Endometrium (tissue), 2 donors: ENCODE measurements around the gene HERC2.
"Not testable (repeated sequence)": the region's sequence is repeated elsewhere in the genome, so short reads cannot be mapped to it uniquely, and the experiment has no call there.

Source experiments
- FAIRE-seq: peaks from 2 replicates; lab custom pipeline; 2012; peaks lifted over from hg19 to GRCh38; lab: Jason Lieb, UNC
- donor health status: control.
- donor health status: control.

The HERC2 gene

DNA sequence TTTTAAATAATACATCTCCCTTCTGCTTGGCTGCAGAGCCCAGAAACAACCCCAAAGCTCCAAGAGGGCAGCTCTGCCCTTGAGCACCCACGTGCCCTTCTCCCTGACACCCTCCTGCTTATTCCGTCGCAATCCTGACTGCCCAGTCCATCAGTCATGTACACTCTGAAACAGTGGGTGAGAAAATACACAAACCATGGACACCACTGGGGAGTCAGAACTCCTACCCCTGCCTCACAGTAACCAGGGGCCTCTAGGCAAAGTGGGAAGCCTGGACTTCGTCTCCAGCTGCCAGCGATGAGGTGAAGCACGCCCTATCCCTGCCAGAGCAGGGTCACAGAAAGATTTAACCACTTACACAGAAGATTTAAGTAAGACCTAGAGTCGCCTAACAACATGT lies 40.1 kb downstream of the HERC2 start:
- no peak for FAIRE-seq

DNA sequence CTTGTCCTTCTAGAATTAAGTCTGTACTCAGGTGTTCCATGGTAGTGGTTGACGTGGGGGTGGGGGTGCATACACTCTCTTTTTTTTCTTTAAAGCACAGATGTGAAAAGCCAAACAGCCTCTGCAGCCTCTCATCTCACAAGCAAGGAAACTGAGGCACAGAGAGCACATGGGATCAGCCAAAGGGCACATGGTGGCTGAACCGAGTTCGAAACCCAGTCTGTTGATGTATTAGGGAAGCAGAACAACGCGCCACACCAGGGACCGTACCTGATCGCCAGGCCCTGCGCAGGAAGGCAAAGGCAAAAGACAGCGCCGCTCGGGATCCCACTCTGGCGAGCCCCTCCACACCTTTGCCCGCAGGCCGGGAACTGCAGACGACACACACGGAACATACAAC lies 47.3 kb downstream of the HERC2 start:
- no peak for FAIRE-seq

DNA sequence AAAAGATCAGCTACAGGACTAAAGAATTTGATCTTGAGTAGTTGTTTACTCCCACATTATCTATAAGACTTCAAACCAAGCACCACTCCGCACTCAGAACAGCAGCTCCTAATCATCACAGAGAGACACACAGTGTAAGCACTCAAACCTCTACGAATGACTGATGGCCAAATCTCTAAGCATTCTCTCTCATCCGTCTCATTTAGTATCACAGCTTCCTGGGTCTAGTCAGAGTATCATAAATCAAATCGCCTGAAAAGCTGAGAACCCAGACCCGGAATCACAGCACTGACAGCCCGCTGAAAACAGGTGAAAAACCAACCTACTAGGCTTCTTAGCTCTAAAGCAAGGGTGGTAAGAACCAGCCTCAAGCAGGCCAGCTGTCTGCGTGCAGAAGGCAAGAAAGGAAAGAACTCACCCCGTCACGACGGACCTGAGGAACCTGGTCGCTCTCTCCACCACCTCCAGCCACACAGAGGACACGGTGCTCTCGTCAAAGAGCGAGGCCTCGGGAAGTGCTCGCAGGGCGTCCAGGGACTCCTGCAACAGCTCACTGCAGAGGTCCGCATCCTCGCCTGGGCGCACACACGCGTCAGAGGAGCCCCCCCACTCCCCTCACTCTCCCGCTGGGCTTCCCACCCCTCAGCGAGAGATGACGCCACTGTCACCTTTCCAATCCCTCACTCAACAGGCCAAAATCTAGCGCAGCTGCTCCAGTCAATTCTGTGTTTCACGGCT lies 47.9 kb downstream of the HERC2 start:
- FAIRE-seq, result no peak

DNA sequence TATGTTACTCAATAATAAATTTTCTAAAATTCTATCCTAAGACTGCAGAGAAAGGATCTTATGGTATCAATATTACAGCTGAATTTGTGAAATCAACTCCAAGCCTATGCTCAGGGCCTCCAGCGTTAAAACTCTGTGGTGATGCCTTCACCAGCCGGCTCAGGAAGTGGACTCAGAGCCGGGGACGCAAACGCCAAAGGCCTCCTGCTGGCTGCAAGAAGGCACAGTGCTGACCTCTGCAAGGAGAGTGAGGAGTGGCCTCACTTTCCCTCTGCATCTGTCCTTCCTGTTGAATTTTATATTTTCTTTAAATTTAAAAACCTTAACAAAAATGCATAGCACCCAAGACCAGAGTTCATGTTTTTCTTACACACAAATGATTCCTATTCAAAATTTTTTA lies 48.5 kb downstream of the HERC2 start:
- FAIRE-seq, result no peak

DNA sequence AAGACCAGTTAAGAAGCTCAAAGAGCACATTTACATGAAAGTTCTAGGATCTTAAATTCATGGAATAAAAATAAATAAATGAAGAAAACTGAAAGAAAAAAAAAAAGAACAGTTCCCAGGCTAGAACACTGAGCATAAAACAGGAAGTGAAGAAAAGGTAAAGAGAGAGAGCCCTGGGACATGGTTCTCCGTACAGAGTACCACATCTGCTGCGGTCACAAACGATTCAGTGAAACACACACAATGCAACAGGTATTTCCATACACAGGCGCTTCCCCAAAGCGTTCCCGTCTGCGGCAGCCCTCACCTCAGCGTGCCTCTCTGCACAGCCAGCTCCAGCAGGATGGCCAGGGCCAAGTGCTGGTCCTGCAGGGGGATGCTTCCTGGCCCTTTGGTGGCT lies 49.4 kb downstream of the HERC2 start:
- no peak for FAIRE-seq

DNA sequence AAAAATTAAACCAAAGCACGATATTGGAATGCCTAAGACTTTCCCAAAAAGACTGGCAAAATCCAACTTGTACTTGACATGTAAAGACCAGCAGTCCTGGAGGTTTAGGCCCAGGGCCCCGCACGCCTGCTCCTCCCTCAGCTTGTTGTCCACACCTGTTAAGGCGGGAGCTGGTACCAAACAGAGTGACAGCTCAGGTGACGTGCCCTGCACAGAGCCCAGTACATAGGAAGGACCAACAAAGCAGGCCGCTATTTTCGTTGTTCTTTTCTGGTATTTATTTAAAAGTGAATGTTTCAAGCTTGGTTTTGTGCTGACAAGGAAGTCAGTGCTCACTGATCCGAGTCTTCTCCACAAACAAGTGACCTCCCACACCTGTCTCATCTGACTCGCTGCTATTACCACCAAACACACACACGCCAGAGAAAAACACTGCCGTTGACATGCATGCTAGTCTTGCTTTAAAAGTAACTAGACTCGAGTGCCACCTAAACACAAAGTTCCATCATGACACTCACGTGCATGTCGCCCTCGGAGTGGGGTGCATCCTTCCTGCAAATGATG lies 50.2 kb downstream of the HERC2 start:
- FAIRE-seq, result no peak

DNA sequence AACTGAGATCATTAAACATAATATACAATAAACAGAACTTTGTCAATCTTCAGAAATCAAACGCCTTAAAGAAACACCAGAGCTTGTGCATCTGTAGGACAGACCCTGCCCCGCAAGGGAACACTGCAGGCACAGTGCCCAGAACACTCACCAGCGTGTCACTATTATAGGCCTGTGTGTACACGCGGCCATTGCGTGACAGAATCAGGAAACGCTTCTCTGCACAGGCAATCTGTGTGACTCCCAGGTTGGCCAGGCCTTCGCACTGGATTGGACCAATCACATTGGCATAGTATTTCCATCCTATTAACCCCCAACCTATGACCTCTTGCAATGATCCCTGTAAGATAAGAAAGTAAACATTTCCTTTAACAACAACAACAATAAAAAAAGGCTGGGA lies 52.9 kb downstream of the HERC2 start:
- no peak for FAIRE-seq

DNA sequence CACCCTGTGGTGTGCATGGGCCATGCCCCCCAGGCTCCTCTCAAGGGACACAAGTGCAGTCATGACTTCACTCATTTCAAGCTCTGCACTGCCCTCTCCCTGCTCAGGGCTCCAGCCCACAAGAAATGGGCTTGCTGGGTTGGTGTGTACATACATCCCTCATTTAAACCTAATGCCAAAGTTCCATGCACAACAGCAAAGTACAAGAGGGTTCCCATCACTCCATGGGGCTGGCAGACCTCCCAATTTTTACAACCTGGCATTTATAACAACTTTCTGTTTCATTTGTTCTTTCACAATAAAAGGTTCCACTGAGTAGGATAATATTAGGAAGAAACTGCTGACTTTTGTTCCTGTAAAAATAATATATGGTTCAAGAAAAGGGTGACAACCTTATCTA lies 54.3 kb downstream of the HERC2 start:
- FAIRE-seq, result no peak

DNA sequence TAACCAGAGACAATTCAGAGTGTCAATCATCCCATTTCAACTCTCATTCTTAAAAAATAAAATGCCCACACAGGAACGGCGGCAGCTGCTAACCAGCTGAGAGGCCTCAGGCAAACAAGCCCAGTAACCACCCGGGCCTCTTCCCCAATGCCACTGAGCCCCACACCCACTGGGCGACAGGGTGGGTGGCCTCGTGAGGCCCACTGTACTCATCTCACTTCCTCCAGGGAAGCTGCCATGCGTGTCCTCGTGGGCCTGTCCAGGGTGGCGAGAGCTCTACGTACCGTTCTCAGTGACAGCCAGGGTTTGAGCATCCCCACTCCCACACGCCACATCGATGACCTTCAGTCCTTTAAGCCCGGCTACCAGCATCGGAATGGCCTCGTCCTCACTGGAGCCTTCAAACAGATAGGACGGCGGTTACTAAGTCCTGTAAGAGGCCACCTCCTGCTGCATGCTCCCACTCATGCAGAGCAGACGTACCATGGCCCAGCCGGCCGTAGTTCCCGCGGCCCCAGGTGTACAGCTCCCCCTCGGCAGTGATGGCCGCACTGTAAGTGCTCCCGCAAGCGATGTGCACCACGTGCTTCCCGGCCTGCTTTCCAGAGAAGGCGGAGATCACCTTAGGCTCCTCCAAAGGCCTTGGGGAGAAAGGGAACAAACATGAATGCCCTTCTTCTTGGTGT lies 56.5 kb downstream of the HERC2 start:
- no peak for FAIRE-seq

DNA sequence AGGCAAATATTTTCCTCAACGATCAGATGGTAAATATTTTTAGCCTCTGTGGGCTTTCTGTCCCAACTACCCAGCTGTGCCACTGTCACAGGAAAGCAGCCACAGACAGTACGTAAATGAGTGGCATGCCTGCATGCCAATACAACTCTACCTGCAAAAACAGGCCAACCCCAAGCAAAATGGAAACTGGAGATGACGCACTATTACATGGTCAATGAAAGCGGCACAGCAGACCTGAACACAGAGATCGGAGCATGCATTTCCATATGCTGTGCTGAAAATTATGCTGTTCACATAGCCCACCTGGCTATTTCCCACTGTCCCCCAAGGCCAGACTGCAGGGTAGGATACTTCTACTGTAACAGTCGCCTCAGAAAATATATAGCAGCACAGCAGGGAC lies 57.8 kb downstream of the HERC2 start:
- FAIRE-seq, result no peak

DNA sequence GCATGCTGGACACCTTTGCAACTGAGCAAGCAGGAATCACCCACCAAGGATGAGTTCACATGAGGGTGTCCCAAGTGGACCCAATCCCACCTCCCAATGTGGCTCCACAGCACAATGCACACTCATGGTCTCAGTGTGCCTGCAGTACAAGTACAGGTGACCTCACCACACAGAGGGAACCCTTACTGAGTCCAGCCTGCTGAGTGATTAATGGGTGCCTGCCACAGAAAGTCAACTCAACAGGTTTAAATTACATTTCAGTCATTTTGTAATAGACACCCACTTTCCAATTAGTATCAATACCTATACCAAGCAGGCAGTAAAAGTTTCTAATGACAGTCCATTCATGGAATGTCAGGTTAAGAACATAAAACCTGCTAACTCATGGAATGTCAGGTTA lies 59.5 kb downstream of the HERC2 start:
- FAIRE-seq, result no peak

DNA sequence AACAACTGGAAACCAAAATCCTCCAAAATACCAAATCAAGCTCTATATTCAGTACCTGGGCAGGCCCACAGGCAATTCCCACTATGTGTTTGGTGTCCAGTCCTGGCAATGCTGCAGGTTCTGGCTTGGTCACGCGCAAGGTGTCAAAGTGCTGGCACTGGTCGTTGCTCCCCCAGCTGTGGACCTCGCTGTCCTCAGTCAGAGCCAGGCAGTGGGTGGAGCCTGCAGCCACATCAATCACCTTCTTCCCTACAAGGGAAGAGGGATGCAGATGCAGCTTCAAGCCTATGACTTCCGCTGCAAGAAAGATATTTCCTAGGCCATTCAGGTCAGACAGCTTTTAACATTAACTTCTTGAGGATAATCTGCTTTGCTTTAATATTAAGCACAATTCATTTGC lies 61.3 kb downstream of the HERC2 start:
- no peak for FAIRE-seq

DNA sequence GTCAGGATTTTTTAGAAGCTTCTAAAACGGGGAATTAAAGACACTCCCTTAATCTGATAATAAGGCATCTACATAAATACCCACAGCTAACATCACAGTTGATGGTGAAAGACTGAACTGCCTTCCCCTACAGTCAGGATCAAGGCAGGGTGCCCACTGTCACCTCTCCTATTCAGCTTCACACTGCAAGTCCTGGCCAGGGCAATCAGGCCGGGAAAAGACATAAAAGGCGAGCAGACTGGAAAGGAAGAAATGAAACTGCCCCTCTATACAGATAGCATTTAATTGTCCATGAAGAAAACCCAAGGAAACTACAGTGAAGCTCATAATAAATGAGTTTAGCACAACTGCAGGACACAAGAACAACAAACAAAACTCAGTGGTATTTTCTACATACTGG lies 61.7 kb downstream of the HERC2 start:
- FAIRE-seq, result no peak

DNA sequence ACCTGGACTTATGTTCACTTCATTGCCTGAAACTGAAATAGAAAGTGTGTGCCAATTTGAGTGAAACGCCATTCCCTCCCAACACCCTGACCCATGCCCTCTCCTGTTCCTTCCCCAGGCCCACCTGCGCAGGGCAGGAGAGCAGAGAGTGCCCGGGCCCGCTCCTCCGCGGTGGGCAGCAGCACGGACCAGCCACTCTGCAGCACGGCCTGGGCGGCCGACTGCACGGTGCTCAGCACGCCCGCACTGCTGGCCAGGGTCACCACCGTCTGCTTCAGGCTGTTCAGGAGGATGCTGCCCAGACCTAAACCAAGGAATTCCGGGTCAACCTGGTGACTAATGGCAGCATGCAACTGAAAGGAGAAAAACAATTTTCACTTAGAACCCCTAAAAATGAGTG lies 66.0 kb downstream of the HERC2 start:
- FAIRE-seq, result no peak

DNA sequence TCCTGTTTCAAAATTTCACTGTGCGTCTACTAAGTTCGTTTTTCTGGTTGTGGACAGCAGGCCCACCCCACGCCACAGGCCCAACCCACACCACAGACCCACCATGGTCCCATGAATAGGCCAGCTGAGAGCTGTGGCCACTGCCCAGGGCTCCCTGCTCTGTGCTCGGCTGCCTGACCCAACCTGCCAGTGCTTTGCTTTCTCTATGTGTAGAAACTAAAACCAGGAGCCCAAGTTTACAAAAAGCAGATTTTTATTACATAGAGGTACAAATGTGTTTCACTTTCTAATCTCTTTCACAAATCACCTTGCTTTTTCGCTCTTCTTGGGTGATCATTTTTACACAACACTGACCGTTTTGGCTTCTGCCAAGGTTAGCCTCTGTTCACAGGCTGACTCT lies 69.1 kb downstream of the HERC2 start:
- no peak for FAIRE-seq

DNA sequence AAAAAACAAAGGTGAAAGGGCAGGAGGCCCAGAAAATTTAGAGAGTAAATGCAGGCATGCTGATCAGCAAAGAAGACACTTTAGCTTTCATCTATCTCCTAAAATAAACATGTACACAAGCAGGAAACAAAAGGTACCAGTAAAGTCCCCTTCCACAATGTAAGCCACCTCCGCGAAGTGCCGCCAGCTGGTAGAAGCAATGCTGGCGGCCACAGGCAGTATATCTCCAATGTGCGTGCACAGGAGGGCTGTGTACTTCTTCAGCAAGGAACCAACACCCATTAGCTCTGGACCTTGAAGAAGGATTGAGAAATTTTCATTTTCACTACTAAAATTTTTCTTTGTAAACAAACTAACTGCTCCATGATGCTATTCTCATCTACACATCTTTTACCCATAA lies 75.4 kb downstream of the HERC2 start:
- FAIRE-seq, result no peak

DNA sequence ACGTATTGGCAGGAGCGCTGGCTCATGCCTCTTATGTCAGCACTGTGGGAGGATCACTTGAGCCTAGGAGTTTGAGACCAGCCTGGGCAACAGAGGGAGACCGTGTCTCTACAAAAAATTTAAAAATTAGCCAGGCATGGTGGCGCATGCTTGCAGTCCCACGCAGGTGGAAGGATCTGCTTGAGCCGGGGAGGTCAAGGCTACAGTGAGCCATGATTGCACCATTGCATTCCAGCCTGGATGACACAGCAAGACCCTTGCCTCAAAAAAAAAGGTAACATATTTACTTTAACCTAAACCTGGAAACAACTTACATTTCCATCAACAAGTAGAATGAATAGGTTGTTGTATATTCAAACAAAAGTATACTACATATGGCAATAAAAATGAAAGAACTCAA lies 78.1 kb downstream of the HERC2 start:
- no peak for FAIRE-seq

DNA sequence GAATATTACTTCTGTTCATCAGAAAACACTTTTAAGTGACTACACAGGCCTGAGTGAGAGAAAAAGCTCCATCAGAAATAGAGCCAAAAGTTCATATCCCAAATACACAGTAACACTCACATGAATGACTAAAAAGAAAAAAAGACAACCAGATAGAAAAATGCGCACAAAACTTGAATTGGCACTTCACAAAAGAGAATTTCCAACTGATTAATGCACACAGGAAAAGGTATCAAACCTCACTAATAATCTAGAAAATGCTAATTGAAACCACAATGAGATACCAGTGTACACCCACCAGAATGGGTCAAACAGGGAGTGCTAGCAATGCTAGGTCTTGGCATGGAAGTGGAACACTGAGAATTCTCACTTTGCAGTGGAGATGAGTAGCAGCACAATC lies 78.6 kb downstream of the HERC2 start:
- FAIRE-seq, result no peak

DNA sequence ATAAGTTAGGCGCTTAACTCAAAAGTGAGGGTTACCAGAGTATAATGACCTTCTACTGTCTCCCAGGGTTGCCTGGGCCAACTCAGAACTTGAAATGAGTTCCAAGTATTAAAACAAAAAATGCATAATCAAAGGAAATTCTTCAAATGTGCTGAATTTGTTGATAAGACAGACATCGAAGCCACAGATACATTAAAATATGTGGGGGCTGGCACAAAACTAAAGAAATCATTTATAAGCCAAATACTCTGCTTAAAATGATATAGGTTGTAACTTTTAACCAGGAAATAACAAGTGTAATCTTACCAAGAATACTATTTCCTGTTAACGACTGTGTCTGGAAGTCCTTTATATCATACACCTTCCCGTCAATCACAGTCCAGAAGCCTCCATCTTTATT lies 83.7 kb downstream of the HERC2 start:
- FAIRE-seq, result not testable (repeated sequence)

DNA sequence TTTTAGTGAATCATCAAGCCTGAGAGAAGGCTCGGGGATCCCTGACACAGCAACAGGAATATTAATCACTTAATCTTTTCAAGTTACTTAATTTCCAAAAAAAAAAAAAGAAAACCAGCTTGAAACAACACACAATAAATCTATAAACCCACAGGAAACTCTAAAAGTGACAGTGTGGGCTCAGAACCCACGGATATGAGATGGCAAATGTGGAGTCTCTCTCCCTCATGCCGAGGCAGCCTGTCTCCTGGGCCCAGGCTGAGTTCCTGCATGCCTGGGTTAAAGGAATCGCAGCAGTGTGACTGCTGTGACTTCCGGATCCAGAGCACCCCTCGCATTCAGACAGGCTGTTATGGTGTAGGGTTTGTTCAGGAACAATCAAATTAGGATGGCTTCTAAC lies 90.2 kb downstream of the HERC2 start:
- FAIRE-seq, result not testable (repeated sequence)

DNA sequence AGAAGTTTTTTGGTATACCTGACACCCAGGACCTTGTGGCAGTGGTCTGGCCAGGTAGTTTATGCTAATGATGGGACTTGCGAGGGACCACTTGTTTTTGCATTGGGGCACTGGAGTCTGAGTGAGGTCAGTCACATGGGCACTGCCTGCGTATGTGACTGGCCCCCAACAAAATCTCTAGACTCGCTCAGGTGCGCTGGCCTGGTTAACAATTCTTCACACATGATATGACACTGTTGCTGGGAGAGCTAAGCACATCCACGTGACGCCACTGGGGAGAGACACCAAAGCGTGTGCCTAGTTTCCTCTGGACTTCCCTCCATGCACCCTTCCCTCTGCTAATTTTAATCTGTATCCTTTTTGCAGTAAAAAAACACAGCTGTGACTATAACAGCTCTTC lies 90.6 kb downstream of the HERC2 start:
- not testable (repeated sequence) for FAIRE-seq

DNA sequence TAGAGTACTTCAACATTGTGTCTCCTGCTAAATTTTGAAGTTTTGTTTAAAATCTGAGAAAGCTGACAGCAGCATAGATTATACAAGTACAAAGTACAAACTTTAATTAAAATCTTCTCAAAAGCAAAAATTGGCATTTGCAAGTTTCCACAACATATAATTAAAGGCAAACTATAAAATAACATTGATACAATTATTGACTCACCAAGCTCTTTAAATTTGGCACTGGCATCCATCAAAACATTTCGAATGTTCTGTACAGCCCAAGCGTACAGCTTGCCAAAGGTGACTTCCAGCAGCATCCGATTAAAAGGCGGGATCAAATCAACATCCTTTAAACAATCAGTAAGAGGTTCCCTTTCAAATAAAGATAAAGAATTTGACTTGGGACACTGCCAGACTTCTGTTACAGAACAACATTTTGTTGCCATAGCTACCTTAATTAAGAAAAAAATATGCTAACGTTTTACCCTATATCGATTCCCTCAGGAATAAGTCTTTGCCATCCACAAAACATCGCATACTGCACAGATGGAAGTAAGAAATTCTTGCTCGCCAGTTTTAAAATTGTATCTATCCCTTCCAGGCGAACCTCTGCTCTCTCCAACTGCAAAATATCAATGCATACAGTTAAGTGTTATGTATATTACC lies 92.9 kb downstream of the HERC2 start:
- FAIRE-seq, result not testable (repeated sequence)

DNA sequence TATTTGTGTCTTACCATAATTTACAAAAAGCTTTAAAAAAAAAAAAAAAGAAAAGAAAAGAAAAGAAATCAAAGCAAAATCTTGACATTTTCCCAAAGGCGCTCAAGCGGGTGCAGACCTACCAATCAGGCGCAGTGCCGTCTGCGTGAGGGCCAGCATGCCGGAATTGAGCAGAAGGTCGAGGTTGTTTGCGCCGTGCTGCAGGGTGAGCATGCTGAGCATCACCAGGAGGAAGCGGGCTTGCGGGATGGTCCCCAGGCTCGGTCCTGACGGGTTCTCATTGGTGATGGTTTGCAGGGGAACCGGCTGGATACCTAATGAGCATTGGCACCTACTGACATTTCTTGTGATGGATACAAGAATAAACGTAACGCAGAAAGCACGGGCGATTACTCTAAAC lies 93.9 kb downstream of the HERC2 start:
- no peak for FAIRE-seq
